ENCODE results near the gene D2HGDH.

DNA sequence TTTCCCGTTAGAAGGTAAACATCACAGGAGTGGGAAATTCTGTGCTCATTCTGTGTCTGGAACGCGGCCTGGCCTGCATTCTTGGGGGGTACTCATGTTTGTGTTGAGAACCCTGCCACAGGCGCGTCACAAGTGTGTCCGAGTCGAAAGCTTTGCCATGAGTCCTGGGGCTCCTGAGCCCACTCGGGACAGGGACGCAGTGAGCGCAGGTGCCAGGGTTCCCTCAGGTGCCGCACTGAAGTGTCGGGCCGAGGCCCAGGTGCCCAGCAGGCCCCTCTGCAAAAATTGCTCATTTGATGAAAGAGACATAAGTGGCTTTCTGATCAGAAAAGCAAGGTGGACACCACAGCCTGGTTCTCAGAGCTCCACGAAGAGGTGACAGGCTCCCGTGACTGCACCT lies 4.7 kb downstream of the D2HGDH start:
- TF ChIP-seq, protein P1, sequence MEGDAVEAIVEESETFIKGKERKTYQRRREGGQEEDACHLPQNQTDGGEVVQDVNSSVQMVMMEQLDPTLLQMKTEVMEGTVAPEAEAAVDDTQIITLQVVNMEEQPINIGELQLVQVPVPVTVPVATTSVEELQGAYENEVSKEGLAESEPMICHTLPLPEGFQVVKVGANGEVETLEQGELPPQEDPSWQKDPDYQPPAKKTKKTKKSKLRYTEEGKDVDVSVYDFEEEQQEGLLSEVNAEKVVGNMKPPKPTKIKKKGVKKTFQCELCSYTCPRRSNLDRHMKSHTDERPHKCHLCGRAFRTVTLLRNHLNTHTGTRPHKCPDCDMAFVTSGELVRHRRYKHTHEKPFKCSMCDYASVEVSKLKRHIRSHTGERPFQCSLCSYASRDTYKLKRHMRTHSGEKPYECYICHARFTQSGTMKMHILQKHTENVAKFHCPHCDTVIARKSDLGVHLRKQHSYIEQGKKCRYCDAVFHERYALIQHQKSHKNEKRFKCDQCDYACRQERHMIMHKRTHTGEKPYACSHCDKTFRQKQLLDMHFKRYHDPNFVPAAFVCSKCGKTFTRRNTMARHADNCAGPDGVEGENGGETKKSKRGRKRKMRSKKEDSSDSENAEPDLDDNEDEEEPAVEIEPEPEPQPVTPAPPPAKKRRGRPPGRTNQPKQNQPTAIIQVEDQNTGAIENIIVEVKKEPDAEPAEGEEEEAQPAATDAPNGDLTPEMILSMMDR (IDR thresholded peaks at IDR 0.05), result no peak
- no peak for TF ChIP-seq POLR2AphosphoS5 (IDR thresholded peaks at IDR 0.05)

Data from prostate gland (tissue), 2 donors.